Thoracic aorta (tissue), 2 donors: ENCODE data around the gene ALX3. TPM values are rescaled to one million over a fixed set of nuclear protein-coding genes. Genes with fewer than 3 reads are reported as not detected.

ENCODE experiments used
- ATAC-seq: fragments of 150-250 bp; one replicate; pipeline ENCODE4 v1.8.0; 2017; ENCODE audit warnings: low read depth; ENCODE audit not compliant: insufficient number of reproducible peaks, low FRiP score
- DNase-seq: peaks from one replicate; pipeline ENCODE4 v3.0.0-alpha.2; 2020; ENCODE audit warnings: low spot score
- H3K27ac ChIP-seq, 2 donors: fragments of 200-600 bp; sonication (generic); 1 replicate in 1 of 2; 2 replicates in 1 of 2; pipeline ENCODE4 v1.5.1; 2016; ENCODE audit warnings: mild to moderate bottlenecking in 2 of 2, moderate library complexity in 2 of 2
- H3K27me3 ChIP-seq: fragments of 200-600 bp; sonication (generic); replicated peaks from 2 replicates; pipeline ENCODE4 v1.6.0; 2016; ENCODE audit warnings: mild to moderate bottlenecking; ENCODE audit not compliant: insufficient read depth
- H3K36me3 ChIP-seq: fragments of 200-600 bp; sonication (generic); one replicate; pipeline ENCODE4 v1.5.1; 2016
- H3K4me1 ChIP-seq, 2 donors: fragments of 200-600 bp; sonication (generic); 1 replicate in 1 of 2; 2 replicates in 1 of 2; pipeline versions ENCODE4 v1.5.1 to v1.6.0; 2016; ENCODE audit warnings: low read depth in 2 of 2, mild to moderate bottlenecking in 1 of 2; ENCODE audit not compliant: control insufficient read depth in 1 of 2
- H3K4me3 ChIP-seq: fragments of 200-600 bp; sonication (generic); 2 replicates; pipeline ENCODE4 v1.5.1; 2016; ENCODE audit warnings: mild to moderate bottlenecking
- H3K9me3 ChIP-seq: fragments of 200-600 bp; sonication (generic); 2 replicates; pipeline ENCODE4 v1.5.1; 2016
- total RNA-seq, 2 donors: library from RNA; depleted of rRNA; stranded (reverse); fragments of >200 nt; gene quantifications; one replicate each; pipeline versions ENCODE4 v1.1.0 to v1.2.3, GENCODE V29; 2016
- TF ChIP-seq, protein P1 (sequence below): fragments of 200-600 bp; sonication (generic); IDR thresholded peaks from one replicate; pipeline ENCODE4 v1.5.1; 2019; ENCODE audit warnings: antibody characterized with exemption

The ALX3 gene
- total RNA-seq, 2 donors from 2014 or later: not detected

DNA sequence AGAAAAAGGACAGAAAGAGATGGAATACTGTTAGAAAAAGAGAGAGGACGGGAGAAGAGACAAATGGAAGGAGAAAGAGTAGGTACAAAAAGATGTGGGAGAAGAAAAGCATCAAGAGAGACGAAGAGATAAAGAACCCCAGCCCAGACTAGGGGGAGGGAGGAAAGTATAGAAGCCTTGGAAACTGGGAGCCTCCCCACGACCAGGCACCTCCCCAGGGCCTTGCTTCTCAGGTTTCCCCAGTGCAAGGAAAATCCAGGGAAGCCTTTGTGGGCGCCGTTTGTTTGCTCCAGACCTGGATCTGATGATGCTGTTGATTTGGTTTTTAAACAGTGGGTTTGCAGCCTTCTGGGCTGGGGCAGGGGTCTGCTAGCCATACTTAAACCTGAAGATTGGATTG lies 15.2 kb upstream of the ALX3 start:
- Histone ChIP-seq H3K27ac (peak overlapping the region in 1 of 2 donors; percentile 71), H3K9me3 (no peaks in the 10 kb centered on the region), H3K4me3 (no peak overlapping the region), H3K4me1 (peaks cover 0 to 11% of the 10 kb centered on the region in 2 donors), H3K27me3 (no peaks in the 10 kb centered on the region), H3K36me3 (no peaks in the 10 kb centered on the region)
- TF ChIP-seq, protein P1, sequence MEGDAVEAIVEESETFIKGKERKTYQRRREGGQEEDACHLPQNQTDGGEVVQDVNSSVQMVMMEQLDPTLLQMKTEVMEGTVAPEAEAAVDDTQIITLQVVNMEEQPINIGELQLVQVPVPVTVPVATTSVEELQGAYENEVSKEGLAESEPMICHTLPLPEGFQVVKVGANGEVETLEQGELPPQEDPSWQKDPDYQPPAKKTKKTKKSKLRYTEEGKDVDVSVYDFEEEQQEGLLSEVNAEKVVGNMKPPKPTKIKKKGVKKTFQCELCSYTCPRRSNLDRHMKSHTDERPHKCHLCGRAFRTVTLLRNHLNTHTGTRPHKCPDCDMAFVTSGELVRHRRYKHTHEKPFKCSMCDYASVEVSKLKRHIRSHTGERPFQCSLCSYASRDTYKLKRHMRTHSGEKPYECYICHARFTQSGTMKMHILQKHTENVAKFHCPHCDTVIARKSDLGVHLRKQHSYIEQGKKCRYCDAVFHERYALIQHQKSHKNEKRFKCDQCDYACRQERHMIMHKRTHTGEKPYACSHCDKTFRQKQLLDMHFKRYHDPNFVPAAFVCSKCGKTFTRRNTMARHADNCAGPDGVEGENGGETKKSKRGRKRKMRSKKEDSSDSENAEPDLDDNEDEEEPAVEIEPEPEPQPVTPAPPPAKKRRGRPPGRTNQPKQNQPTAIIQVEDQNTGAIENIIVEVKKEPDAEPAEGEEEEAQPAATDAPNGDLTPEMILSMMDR: no peak
- ATAC-seq (no peak), DNase-seq (no peak)

DNA sequence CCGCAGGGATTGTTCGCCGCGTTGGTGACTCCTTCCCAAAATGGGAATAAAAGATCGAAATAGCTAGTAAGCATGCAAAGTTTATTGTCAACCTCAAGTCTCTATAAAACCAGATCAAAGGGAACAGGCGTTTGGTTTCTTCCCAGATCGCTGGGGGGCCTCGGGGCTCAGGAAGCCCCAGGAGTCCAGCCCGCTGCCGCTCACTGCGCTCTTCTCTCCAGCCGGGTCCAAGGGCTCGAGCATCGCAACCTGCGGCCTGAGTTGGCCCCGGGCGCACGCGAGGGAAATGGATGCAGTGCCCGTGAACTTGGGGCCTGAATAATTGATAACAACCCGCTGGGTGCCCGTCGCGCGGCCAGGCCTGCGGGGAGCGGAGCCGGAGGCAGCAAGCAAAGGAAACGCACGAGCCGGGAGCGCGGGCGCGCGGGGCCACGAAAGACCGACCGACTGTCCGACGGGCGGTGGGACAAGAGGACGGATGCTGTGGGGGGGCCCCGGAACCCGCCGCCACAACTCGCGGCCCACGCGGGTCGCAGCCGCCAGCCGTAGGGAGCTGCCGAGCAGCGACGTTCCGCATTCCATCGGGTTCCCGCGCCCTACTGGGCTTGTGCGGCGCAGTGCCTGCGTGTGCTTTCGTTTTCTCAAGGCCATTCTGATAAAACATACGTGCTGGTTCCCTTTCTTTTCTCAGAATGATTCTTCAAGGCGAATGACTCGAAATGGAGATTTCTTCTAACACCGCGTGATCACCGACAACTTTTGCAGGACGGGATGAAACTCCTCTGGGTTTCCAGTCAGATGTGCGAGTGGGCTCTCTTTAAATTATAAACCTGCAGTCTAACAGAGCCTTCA lies 14.0 kb upstream of the ALX3 start:
- Histone ChIP-seq H3K9me3 (no peaks in the 10 kb centered on the region), H3K4me1 (peaks cover 0 to 11% of the 10 kb centered on the region in 2 donors), H3K36me3 (no peaks in the 10 kb centered on the region), H3K27me3 (no peaks in the 10 kb centered on the region), H3K4me3 (peak overlapping the region; percentile 81), H3K27ac (peak overlapping the region; percentile 58 to 71)
- ATAC-seq (no peak), DNase-seq (no peak)
- TF ChIP-seq, protein P1: no peak

DNA sequence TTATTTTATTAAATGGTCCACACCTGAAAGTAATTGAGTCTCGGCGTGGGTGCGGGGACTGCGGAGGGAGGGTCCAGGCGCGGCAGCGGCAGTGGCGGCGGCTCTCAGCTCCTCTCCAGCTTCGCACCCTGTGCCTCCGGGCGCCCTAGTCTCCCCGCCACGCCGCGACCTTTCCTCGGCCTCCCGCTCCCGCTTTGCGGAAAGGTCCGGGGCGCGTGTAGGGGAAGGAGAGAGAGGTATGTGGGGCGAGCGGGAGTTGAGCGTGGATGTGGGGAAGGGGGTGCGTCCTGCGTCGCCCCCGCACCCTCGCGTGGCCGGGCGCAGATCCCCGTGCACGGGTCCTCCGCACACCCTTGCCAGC lies 13.4 kb upstream of the ALX3 start:
- H3K27me3 ChIP-seq: no peaks in the 10 kb centered on the region

DNA sequence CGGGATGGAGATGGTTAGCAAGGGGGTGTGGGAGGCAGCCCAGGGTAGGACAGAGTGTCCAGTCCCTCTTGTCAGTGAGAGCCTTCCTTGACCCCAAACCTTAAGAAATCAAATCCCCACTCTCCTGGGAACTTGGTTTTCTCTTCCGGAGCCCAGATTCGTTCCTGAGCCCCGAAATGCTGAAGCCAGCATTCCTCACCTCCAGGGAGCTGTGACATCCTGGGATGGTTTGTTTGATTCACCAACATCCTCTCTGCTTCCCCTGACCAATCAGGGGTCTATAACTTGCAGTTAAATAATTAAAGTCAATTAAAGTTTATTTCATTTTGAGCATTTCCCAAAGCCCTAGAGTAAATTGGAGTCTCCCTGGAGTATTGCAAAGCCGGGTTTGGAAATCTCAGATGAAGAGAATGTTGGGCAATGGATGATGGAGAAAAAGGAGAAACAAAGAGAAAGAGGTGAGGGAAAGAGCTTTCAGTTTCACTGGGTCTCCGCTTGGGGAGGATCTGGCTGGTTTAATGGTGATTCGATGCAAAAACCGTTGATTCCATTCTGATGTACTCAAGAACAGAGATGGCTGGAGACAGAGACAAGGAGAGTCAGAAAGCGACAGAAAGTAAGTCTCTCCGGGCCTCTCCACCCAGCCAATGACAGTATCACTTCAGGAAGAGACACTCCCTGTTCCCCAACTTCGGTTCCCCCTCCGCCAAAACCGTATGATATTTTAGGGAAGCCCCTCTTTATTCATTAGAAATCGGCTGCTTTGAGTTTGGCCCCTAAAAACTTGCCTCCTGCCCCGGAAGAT lies 12.8 kb upstream of the ALX3 start:
- no peak for ATAC-seq
- H3K4me1 ChIP-seq: peaks cover 0 to 11% of the 10 kb centered on the region in 2 donors
- TF ChIP-seq, protein P1: no peak
- no peak for DNase-seq
- no peaks in the 10 kb centered on the region for H3K9me3 ChIP-seq
- no peak overlapping the region for H3K27ac ChIP-seq
- H3K4me3 ChIP-seq: peak overlapping the region; percentile 81
- H3K27me3 ChIP-seq: no peaks in the 10 kb centered on the region
- H3K36me3 ChIP-seq: no peaks in the 10 kb centered on the region

More for the DNA sequence above, 13.4 kb upstream of the ALX3 start:
- no peaks in the 10 kb centered on the region for H3K9me3 ChIP-seq
- peaks cover 0 to 11% of the 10 kb centered on the region in 2 donors for H3K4me1 ChIP-seq
- no peaks in the 10 kb centered on the region for H3K36me3 ChIP-seq
- ATAC-seq: no peak
- H3K4me3 ChIP-seq: peak overlapping the region; percentile 81
- no peak for DNase-seq
- TF ChIP-seq, protein P1: no peak
- H3K27ac ChIP-seq: peak overlapping the region; percentile 58 to 71

DNA sequence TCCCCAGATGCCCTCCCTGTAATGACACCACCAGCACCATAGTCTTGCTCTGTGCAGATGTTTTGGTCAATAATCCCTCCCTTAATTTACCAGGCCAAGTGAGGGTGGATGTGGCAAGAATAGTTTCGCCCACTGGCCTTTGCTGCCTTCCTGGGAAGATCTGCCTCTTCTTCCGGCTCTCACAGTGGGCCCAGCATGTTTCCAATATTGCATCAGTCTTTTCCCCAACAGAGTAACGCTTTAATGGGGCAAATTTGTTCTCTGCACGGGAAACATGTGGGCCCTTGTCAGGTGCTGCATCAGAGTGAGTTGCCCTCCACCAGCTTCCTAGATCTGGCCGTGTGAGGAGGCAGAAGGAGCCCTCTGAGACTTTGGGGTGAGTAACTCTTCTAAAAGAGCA lies 12.0 kb upstream of the ALX3 start:
- TF ChIP-seq, protein P1: no peak
- no peaks in the 10 kb centered on the region for H3K9me3 ChIP-seq
- H3K27me3 ChIP-seq: no peaks in the 10 kb centered on the region
- ATAC-seq (no peak), DNase-seq (no peak)
- H3K4me3 ChIP-seq: no peak overlapping the region
- H3K27ac ChIP-seq: no peak overlapping the region
- H3K36me3 ChIP-seq: no peaks in the 10 kb centered on the region
- H3K4me1 ChIP-seq: peaks cover 0 to 11% of the 10 kb centered on the region in 2 donors
